ENCODE results near the gene HSD11B1L. TPM values are rescaled to one million over a fixed set of nuclear protein-coding genes. Genes with fewer than 3 reads are reported as not detected.
A peak's percentile ranks its signal among the peaks of the same experiment; 100 is the strongest.

The HSD11B1L gene
- total and polyA plus RNA-seq, 7 donors, result 4.5 to 15.6 (median 4.7) TPM

- no peak overlapping the region for H3K4me3 ChIP-seq
- intact Hi-C loops (cut with DNase I), result loop anchor here in 1 of 2 donors (5.0 kb wide), 1 partner anchor 33 kb away; no protein-coding TSS in a partner anchor
- no peak overlapping the region for H3K27ac ChIP-seq
- TF ChIP-seq CTCF (IDR thresholded peaks at IDR 0.05), result no peak
- H3K27me3 ChIP-seq (ENCODE audit: insufficient read depth in 3 of 3, low read length in 2 of 3), result no peaks in the 10 kb centered on the region
- H3K4me1 ChIP-seq, result peaks cover 13% of the 10 kb centered on the region
- no peak for DNase-seq
- no peak for ATAC-seq
- WGBS, 3 donors, result 83 to 93% (median 85%) methylated on average over 2 of the region's 2 CpGs
- peaks cover 10 to 75% of the 10 kb centered on the region in 2 donors for H3K36me3 ChIP-seq (ENCODE audit: insufficient read depth in 1 of 2, low read depth in 1 of 2)
- H3K9me3 ChIP-seq, result no peaks in the 10 kb centered on the region
Observed at GRCh38 chr19:5644037-5644436, 36.8 kb upstream of the HSD11B1L start.

GRCh38 chr19:5645409-5645808 lies 35.4 kb upstream of the HSD11B1L start:
- Histone ChIP-seq H3K36me3 (ENCODE audit: insufficient read depth in 1 of 2, low read depth in 1 of 2) (peaks cover 10 to 83% of the 10 kb centered on the region in 2 donors), H3K27me3 (ENCODE audit: insufficient read depth in 3 of 3, low read length in 2 of 3) (no peaks in the 10 kb centered on the region), H3K27ac (no peak overlapping the region), H3K9me3 (no peaks in the 10 kb centered on the region), H3K4me3 (no peak overlapping the region), H3K4me1 (peaks cover 3% of the 10 kb centered on the region)
- WGBS, 3 donors, result 85 to 88% (median 88%) methylated on average over 5 of the region's 5 CpGs
- no peak for TF ChIP-seq CTCF (IDR thresholded peaks at IDR 0.05)
- no peak for DNase-seq
- ATAC-seq, result no peak
- intact Hi-C loops (cut with DNase I), result no loop called here

GRCh38 chr19:5646703-5647102 lies 34.1 kb upstream of the HSD11B1L start:
- DNase-seq, result no peak
- Histone ChIP-seq H3K4me3 (no peak overlapping the region), H3K36me3 (ENCODE audit: insufficient read depth in 1 of 2, low read depth in 1 of 2) (peaks cover 9 to 93% of the 10 kb centered on the region in 2 donors), H3K9me3 (no peaks in the 10 kb centered on the region), H3K27ac (no peak overlapping the region), H3K27me3 (ENCODE audit: insufficient read depth in 3 of 3, low read length in 2 of 3) (no peaks in the 10 kb centered on the region), H3K4me1 (no peaks in the 10 kb centered on the region)
- 85 to 90% (median 85%) methylated on average over 4 of the region's 4 CpGs for WGBS, 3 donors
- intact Hi-C loops (cut with DNase I), result no loop called here
- TF ChIP-seq CTCF (IDR thresholded peaks at IDR 0.05), result no peak
- ATAC-seq, result no peak

- ATAC-seq (no peak), DNase-seq (no peak)
- Histone ChIP-seq H3K27ac (no peak overlapping the region), H3K36me3 (ENCODE audit: insufficient read depth in 1 of 2, low read depth in 1 of 2) (peaks cover 7 to 93% of the 10 kb centered on the region in 2 donors), H3K27me3 (ENCODE audit: insufficient read depth in 3 of 3, low read length in 2 of 3) (no peaks in the 10 kb centered on the region), H3K4me3 (no peak overlapping the region), H3K9me3 (no peaks in the 10 kb centered on the region), H3K4me1 (no peaks in the 10 kb centered on the region)
- WGBS, 3 donors, result 91 to 95% (median 94%) methylated on average over 9 to 11 of the region's 11 CpGs
- intact Hi-C loops (cut with DNase I), result no loop called here
- TF ChIP-seq CTCF (IDR thresholded peaks at IDR 0.05), result no peak
Observed at GRCh38 chr19:5648464-5648863, 32.4 kb upstream of the HSD11B1L start.

DNA sequence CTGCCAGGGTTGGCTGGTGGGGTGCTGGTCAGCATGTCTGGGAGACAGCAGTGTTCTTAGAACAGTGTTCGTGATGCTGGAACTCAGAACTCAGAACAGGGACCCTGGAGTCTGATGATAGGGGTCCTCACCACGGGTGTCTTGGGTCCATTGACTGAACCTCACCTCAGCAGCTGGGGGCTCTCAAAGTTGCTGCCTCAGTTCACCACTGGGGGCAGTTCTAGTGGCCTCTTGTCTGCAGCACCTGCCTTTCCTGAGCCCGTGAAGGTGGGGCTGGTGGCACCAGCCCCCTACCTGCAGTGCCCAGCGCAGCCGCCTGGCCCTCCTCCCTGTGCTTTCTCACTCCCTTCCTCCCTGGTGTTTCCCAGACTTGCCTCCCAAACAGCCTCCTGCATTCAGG lies 29.5 kb upstream of the HSD11B1L start:
- H3K4me1 ChIP-seq, result no peaks in the 10 kb centered on the region
- H3K36me3 ChIP-seq (ENCODE audit: insufficient read depth in 1 of 2, low read depth in 1 of 2), result peaks cover 10 to 93% of the 10 kb centered on the region in 2 donors
- 94 to 98% (median 96%) methylated on average over 3 to 5 of the region's 5 CpGs for WGBS, 3 donors
- ATAC-seq, result peak in 1 of 4 donors; percentile 26
- no peak overlapping the region for H3K4me3 ChIP-seq
- H3K27me3 ChIP-seq (ENCODE audit: insufficient read depth in 3 of 3, low read length in 2 of 3), result no peaks in the 10 kb centered on the region
- H3K9me3 ChIP-seq, result no peaks in the 10 kb centered on the region
- no peak for TF ChIP-seq CTCF (IDR thresholded peaks at IDR 0.05)
- intact Hi-C loops (cut with DNase I), result no loop called here
- DNase-seq, result no peak
- no peak overlapping the region for H3K27ac ChIP-seq

Data from psoas muscle (tissue), 8 donors.